Renal cortical epithelial cell (primary cell): ENCODE results near the gene SBF2. TPM values are rescaled to one million over a fixed set of nuclear protein-coding genes. Genes with fewer than 3 reads are reported as not detected.

Source experiments
- DNase-seq: peaks from one replicate; pipeline ENCODE4 v3.0.0-alpha.2; 2011; ENCODE audit warnings: low read depth
- total RNA-seq: library from RNA; depleted of rRNA; stranded (reverse); fragments of >200 nt; gene quantifications from 2 replicates; pipeline ENCODE4 v1.2.3, GENCODE V29; 2014

The SBF2 gene
- total RNA-seq, 1 donor from 2014 or later: 51.4 TPM

DNA sequence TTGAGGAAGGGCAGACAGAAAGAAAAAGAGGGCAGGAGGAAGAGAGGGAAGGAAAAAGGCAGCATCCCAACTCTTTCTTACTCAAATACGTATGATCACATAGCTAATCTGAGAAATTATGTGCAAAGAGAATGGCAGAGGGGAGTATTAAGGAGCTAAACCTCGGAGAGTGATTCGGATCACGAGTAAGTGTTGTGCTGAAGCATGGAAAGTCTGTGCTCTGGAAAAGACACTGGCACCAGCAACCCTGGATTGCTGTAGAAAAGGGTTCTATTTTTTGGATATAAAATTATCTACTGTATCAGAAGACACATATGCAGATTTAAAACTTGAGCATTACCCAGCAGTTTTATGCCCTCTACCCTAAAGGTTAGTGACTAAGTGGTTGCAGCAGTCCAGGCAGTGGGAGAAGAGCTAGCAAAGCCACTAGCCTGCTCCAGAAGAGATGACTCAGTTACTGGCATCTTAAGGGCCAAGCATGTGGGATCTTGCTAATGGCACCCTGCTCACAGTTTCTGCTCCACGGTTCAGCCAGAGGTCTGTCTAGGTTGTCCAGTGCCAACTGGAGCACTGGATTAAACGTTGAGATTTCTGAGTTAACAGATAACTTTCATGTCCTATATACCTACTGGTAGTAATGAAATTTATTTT is 478.4 kb downstream of the SBF2 start:
- peak; percentile 85 for DNase-seq

DNA sequence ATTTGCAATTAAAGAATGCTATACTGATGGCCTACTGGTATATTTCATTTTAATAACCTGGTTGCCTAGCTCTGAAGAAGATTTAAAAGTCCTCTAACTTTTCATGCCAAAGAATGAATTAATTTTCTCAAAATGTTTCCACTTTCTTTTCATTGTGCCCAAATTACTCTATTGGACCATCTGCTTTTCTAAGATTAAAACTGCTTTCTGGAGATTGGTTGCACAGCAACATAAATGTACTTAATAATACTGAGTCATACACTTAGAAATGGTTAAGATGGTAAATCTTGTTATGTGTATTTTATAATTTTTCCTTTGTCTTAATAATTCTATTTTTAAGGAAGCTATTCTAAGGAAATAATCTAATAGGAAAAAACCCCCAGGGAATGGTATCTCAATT is 479.9 kb downstream of the SBF2 start:
- no peak for DNase-seq

DNA sequence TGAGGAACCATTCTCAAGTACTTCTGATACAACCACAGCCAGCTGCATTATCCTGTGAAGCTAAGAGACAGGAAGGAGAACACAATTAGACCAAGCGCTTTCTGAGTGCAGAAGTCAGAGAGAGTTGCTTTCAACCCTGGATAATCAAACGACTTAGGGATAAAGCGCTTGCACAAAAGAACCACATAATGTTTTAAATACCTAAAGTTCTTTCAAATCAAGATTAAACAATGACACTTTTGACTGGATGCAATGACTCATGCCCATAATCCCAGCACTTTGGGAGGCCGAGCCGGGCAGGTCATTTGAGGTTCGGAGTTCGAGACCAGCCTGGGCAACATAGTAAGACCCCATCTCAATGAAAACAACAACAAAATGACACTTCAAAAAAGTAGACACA is 485.1 kb downstream of the SBF2 start:
- DNase-seq: peak; percentile 26

GRCh38 chr11:9806946-9807687 is 486.9 kb downstream of the SBF2 start:
- DNase-seq: no peak

DNA sequence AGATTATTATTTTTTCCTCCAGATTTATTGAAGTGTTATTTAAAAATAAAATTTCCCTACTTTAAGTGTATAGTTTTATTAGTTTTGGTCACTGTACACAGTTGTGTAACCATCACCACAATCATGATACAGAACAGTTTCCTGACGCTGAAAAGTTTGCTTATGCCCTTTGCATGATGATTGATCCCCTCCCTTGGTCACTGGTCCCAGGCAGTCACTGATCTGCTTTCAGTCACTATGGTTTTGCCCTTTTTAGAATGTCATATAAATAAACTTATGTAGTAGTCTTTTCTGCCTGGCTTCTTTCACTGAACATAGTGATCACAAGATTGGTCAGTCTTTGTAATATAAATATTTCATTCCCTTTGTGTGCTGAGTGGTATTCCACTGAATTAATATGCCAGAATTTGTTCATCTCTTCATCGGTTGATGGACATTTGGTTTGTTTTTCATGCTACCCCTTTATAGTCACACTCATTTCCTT is 489.6 kb downstream of the SBF2 start:
- no peak for DNase-seq

- DNase-seq: no peak
These were observed 490.2 kb downstream of the SBF2 start for GRCh38 chr11:9803685-9804418.

GRCh38 chr11:9802291-9802861 is 491.6 kb downstream of the SBF2 start:
- peak; percentile 82 for DNase-seq

DNA sequence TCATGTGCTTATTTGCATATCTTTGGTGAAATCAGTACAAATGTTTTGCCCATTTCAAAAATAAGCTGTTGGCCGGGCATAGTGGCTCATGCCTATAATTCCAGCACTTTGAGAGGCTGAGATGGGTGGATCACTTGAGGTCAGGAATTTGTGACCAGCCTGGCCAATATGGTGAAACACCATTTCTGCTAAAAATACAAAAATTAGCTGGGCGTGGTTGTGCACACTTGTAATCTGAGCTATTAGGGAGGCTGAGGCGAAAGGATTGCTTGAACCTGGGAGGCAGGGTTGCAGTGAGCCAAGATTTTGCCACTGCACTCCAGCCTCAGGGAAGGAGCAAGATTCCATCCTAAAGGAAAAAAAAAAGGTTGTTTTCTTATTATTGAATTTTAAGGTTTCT is 494.1 kb downstream of the SBF2 start:
- no peak for DNase-seq

DNA sequence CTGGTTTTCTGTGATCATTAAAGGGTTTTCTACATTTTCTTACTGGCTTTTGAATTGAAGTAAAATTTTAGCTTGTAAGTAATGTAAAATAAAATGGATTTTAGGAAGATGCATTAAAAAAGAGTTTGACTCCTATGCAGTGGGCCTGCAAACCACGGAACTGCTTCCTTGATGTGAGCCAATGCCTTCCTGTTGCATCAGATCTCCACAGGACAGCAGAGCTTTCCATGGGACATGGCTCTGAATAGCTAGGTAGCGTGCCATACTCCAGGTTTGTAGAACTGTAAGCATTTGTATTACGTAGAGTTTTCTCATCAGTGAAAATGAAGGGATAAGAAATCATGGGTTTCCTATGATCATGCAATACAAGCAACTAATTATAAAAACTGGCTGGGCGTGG is 496.7 kb downstream of the SBF2 start:
- no peak for DNase-seq

- DNase-seq: no peak
These were observed 497.2 kb downstream of the SBF2 start for GRCh38 chr11:9796854-9797253.

GRCh38 chr11:9796266-9796665 is 497.8 kb downstream of the SBF2 start:
- DNase-seq: no peak

DNA sequence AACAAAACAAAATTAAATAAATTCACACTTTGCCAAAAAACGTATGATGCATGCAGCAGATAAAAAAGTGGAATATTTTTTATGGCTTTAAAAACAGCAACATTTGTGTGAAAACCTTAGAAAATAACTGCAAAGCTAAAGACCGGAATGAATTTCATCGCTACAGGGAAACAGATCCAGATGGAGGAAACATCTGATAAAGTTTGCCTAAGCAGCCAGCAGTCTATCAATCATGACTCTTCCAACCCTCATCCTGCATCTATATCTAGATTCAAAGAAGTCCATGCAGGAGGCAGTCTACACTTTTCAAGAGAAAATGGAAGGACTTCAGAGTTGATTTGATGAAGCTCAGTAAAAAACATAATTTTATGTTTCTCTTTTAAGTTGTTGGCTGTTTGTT is 503.3 kb downstream of the SBF2 start:
- no peak for DNase-seq

DNA sequence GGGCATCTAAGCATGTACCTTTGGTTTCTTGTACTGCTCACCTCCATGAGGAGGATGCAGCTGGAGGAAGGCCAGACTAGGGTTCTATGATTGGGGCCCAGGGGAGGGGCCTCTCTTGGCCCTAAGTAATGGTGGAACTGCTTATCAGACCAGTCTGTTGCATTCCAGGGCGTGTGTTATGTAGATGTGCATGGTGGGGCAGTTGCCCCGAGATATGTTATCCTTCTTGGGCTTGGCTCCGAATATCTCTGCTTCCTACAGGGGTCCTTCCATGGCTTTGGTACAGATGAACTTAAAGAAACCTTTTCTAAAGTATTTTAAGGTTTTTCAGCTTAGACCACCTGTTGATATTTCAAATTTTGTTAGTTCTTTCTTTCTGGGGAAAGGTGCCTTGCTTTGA is 504.1 kb downstream of the SBF2 start:
- DNase-seq: no peak

DNA sequence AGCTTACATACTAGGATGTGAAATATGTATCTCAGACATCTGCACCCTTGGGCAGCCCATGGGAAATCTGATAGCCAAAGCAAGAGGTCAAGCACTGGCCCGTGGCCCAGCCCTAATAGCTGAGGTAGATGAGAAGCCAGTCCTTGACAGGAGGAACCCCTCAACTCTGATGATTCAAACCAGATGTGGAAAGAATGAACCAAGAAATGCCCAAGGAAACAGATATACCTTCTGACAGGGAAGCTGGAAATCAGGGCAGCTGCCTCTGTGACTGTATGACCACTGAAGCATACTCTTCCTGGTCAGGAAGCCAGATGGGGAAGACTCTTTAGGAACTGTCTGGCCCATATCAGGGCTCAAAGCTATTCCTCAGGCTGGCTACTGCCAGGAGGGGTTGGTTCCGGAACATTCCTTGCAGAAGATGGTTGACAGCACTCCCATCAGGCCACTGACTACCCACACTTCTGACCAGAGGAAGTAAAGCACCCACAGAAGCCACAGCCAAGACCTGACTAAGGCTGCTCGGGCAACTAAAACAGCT is 506.0 kb downstream of the SBF2 start:
- peak; percentile 89 for DNase-seq

- peak; percentile 12 for DNase-seq
These were observed 506.8 kb downstream of the SBF2 start for GRCh38 chr11:9787260-9787659.

- DNase-seq: no peak
These were observed 509.3 kb downstream of the SBF2 start for GRCh38 chr11:9784602-9785315.

DNA sequence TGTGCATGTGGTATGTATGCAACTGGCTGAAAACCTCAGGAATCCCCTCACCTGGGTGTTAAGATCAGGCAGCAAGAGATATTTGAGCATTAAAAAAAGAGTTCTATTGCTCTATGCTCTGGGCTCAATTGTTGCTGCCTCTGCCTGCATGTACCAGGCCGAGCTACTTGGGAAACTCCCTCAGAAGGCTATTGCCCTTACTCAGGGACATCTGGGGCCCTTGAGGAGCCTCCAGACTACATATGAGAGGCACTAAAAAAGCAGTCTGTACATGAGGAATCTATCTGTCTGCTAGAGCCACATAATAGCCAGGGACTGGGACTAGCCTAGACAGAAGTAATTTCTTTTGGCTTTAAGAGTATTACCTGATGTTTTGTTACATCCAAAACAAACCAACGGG is 510.0 kb downstream of the SBF2 start:
- no peak for DNase-seq

GRCh38 chr11:9780929-9781328 is 513.1 kb downstream of the SBF2 start:
- DNase-seq: no peak

DNA sequence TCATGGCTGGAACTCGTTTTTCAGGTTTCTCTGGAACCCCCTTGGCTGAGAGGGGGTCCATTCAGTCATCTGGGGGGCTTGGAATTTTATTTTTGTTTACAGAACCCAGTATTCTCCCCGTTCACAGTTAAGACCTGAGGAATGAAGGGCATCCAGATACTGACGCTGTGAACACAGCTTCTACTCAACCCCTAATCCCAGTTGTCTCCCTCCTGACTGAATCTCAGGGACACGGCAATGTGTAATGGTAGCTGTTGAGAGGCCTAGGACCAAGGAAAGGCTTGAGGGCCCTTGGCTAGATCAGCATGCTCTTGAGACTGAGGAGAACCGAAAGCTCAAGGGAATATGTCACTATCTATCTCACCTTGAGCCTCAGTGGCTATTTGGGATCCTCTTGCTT is 516.5 kb downstream of the SBF2 start:
- no peak for DNase-seq

GRCh38 chr11:9777066-9777465 is 517.0 kb downstream of the SBF2 start:
- no peak for DNase-seq

DNA sequence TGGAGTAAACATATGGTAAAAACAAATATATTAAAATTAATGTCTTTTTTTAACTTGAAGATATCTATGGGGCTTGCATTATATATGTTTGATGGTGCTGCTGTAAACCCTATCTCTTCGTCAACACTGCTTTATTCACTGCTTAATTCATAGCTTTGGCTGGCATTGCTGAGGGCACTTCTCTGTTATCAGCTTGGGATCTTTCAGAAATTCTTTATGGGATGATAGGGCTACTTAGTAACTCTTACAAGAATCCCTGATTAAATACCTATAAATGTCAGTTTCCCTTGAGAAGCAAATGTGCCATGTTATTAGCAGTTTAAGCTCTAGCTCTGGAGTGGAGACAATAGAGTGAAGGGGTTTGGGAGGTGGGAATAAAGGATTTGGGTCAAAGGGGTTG is 517.8 kb downstream of the SBF2 start:
- DNase-seq: no peak

- DNase-seq: no peak
These were observed 518.6 kb downstream of the SBF2 start for GRCh38 chr11:9775398-9775779.
